Osteocyte (in vitro differentiated cells): ENCODE results near the gene GRID1. TPM values are rescaled to one million over a fixed set of nuclear protein-coding genes. Genes with fewer than 3 reads are reported as not detected.

Source experiments
- DNase-seq: peaks from one replicate; pipeline ENCODE4 v3.0.0; 2021; ENCODE audit warnings: mixed read lengths; ENCODE audit not compliant: unreplicated experiment; ENCODE audit errors: extremely low spot score
- H3K27ac Mint-ChIP-seq: one replicate; pipeline ENCODE4 v1.8.0; 2021; ENCODE audit warnings: mild to moderate bottlenecking, mixed read lengths; ENCODE audit not compliant: unreplicated experiment
- H3K27me3 Mint-ChIP-seq: one replicate; pipeline ENCODE4 v1.8.0; 2021; ENCODE audit warnings: mixed read lengths; ENCODE audit not compliant: unreplicated experiment
- H3K36me3 Mint-ChIP-seq: one replicate; pipeline ENCODE4 v1.8.0; 2021; ENCODE audit warnings: mixed read lengths; ENCODE audit not compliant: unreplicated experiment
- H3K4me1 Mint-ChIP-seq: one replicate; pipeline ENCODE4 v1.8.0; 2021; ENCODE audit warnings: mixed read lengths; ENCODE audit not compliant: unreplicated experiment
- H3K4me3 Mint-ChIP-seq: one replicate; pipeline ENCODE4 v1.8.0; 2021; ENCODE audit warnings: mild to moderate bottlenecking, moderate library complexity, mixed read lengths; ENCODE audit not compliant: unreplicated experiment
- H3K9me3 Mint-ChIP-seq: one replicate; pipeline ENCODE4 v1.8.0; 2021; ENCODE audit warnings: mixed read lengths; ENCODE audit not compliant: unreplicated experiment
- CTCF ChIP-seq: fragments of 200-600 bp; sonication (generic); IDR thresholded peaks from 2 replicates; pipeline ENCODE4 v1.5.0; 2021; ENCODE audit warnings: antibody characterized with exemption, mild to moderate bottlenecking, moderate library complexity
- total RNA-seq: library from RNA; stranded (reverse); gene quantifications from 2 replicates; pipeline ENCODE4 v1.2.1, GENCODE V29; 2021

GRID1 gene
- total RNA-seq, 1 donor from 2014 or later: 0.11 TPM

GRCh38 chr10:86030312-86030711, 336.3 kb downstream of the GRID1 start:
- Mint-ChIP-seq H3K4me1 (no peaks in the 10 kb centered on the region), H3K27ac (no peak overlapping the region), H3K9me3 (peaks cover 52% of the 10 kb centered on the region), H3K27me3 (no peaks in the 10 kb centered on the region), H3K4me3 (no peak overlapping the region), H3K36me3 (no peaks in the 10 kb centered on the region)
- no peak for TF ChIP-seq CTCF
- peak; percentile 63 for DNase-seq

- no peak for TF ChIP-seq CTCF
- Mint-ChIP-seq H3K4me3 (no peak overlapping the region), H3K27ac (no peak overlapping the region)
Measured at GRCh38 chr10:86027346-86027745, 339.2 kb downstream of the GRID1 start.

GRCh38 chr10:86025509-86025908, 341.1 kb downstream of the GRID1 start:
- Mint-ChIP-seq H3K27ac (no peak overlapping the region), H3K4me3 (no peak overlapping the region), H3K36me3 (no peaks in the 10 kb centered on the region), H3K4me1 (no peaks in the 10 kb centered on the region), H3K9me3 (peaks cover 21% of the 10 kb centered on the region), H3K27me3 (no peaks in the 10 kb centered on the region)
- no peak for DNase-seq
- no peak for TF ChIP-seq CTCF

More at GRCh38 chr10:86027346-86027745, 339.2 kb downstream of the GRID1 start:
- peak; percentile 10 for DNase-seq
- H3K36me3 Mint-ChIP-seq: no peaks in the 10 kb centered on the region
- no peaks in the 10 kb centered on the region for H3K4me1 Mint-ChIP-seq
- H3K9me3 Mint-ChIP-seq: peaks cover 33% of the 10 kb centered on the region
- H3K27me3 Mint-ChIP-seq: no peaks in the 10 kb centered on the region

GRCh38 chr10:86024281-86025041, 342.1 kb downstream of the GRID1 start:
- no peak for DNase-seq
- Mint-ChIP-seq H3K4me3 (no peak overlapping the region), H3K9me3 (peaks cover 11% of the 10 kb centered on the region), H3K27ac (no peak overlapping the region), H3K27me3 (no peaks in the 10 kb centered on the region), H3K4me1 (no peaks in the 10 kb centered on the region), H3K36me3 (no peaks in the 10 kb centered on the region)
- no peak for TF ChIP-seq CTCF

GRCh38 chr10:86023931-86024280, 342.7 kb downstream of the GRID1 start:
- TF ChIP-seq CTCF: no peak
- H3K27me3 Mint-ChIP-seq: no peaks in the 10 kb centered on the region
- no peaks in the 10 kb centered on the region for H3K4me1 Mint-ChIP-seq
- no peak overlapping the region for H3K4me3 Mint-ChIP-seq
- DNase-seq: no peak
- peaks cover 7% of the 10 kb centered on the region for H3K9me3 Mint-ChIP-seq
- H3K36me3 Mint-ChIP-seq: no peaks in the 10 kb centered on the region
- H3K27ac Mint-ChIP-seq: no peak overlapping the region
